HT1080 (cell line): ENCODE measurements around the gene NDUFS7. TPM values are rescaled to one million over a fixed set of nuclear protein-coding genes. Genes with fewer than 3 reads are reported as not detected.

Experiments
- DNase-seq: peaks from one replicate; pipeline ENCODE4 v3.0.0-alpha.2; 2015; ENCODE audit warnings: low read depth
- total RNA-seq: library from RNA; depleted of rRNA; stranded (reverse); fragments of >200 nt; shearing (Covaris generic); gene quantifications from 2 replicates; pipeline ENCODE4 v1.2.3, GENCODE V29; 2014

The NDUFS7 gene
- total RNA-seq, 1 experiment from 2014 or later = 101 TPM

DNA sequence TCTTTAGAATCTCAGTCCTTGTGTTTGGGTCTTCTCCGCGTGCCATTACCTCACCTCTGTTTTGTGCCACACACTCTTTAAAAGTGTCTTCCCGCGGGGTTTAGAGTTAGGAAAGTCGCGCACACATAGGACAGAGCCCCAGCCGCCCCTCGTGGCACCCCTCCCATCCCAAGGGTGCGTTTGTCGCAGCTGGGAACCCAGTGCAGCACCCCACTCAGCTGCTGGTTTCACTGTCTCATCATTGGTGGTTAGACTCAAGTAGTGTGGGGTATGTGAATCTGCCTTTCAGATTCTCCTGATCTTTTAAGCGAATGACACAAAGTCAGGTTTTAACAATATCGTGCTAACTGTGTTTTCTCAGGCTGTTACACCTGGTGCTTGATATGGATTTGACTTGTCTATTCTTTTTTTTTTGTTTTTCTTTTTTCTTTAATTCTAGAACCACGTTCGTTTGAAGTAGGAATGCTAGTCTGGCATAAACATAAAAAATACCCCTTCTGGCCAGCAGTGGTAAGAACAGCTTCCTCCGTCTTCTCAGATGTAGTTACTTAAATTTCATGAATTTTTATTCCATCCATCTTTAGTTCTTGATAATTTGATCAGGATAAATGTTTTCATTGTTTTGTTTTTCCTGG lies 19.5 kb upstream of the NDUFS7 start:
- no peak for DNase-seq

DNA sequence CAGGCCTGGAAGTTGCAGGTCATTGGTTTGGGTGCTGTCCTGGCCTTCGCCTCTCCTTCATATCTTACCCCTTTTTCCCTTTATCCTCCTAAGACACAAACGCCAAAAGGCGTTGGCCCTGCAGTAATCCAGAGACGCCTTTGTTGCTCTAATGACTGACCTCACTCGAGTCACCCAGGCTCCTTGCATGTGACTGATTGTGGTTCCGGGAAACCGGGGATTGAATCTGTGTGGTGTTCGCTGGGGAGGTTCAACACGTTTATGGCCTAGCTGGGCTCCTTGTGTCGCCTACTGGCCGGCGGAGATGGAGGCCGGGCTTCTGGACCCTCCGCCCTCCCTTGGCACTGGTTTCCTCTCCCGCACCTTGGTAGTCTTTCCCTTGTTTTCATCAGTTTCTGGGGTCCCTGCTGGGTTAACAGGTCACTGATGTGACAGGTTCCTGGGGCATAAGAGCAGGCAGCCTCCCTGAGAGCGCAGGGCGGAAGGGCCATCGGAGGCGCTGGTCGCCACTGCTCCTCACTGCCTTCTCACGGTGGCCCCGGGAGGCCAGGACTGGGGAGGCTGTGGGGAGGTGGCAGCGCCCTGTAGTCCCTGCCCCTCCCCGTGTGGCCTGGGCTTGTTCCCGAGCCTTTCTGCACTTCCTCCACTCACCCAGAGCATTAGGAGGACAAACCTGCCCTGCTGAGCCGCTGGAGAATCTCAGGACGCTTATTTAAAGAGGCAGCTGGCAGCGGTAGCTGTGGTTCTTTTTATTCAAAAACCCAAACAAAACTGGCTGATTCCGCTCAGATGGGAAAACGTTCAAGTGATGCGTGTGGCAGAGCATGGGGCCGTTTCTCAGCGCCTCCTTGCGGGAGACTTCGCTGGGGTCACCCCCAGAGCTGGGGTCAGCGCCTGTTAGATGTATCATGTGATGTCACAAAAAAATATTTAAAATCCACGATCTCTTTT lies 18.1 kb upstream of the NDUFS7 start:
- DNase-seq = no peak

DNA sequence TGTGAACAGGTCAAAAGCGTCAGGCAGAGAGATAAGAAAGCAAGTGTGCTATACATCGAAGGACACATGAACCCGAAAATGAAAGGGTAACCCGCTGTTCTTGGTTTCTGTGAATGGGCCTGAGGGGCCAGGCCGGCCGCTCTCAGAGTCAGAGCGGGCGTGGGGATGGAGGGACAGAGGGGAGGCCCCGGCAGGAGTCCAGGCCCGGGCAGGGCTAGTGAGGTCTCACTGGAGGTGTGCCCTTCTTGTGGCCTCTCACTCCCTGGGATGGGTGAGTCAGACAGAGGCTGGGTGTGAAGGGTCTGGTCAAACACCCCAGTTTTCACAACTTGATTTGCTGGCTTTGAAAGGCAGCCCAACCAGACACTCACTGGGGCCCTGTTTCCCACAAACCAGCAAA lies 17.4 kb upstream of the NDUFS7 start:
- DNase-seq = no peak

DNA sequence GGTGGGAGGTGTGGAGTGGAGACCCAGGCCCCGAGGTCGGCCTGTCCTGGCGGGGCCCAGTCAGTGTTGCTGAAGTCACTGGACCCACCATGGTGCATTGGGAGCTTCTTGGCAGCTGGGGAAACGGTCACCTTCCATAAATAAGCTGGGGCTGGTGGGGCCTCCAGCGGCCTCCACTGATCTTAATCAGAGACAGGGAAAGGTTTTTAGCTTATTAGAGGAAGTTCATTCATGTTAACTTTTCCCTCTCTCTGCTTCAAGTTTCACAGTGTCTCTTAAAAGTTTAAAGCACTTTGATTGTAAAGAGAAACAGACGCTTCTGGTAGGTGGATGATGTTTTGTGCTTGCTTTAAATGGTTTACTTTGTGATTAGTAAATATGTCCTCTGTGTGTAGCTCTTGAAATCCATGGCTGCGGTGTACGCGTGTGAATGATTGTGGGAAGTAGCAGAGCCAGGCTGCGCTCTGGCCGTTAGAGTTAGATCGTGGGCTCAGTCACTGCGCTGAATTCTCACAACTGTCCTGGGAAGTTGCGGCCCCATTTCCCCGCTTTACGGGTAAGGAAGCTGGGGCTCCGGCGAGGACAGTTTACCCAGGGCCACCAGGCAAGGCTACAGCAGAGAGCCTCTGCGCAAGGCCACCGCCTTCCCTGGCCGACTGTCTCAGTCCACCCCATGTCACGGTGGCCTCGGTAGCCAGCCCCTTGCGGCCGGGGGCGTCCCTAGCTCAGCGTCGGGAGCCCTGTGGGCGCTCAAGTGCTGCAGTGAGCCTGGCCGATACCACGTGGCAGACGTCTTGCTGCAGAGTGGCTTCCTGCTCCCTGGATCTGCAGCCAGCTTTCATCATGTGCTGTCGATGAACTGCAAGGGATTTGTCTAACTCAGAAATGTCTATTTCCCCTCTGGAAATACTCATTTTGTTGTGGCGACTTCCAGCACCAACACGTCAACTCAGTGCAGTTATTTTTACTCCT lies 16.5 kb upstream of the NDUFS7 start:
- no peak for DNase-seq

DNA sequence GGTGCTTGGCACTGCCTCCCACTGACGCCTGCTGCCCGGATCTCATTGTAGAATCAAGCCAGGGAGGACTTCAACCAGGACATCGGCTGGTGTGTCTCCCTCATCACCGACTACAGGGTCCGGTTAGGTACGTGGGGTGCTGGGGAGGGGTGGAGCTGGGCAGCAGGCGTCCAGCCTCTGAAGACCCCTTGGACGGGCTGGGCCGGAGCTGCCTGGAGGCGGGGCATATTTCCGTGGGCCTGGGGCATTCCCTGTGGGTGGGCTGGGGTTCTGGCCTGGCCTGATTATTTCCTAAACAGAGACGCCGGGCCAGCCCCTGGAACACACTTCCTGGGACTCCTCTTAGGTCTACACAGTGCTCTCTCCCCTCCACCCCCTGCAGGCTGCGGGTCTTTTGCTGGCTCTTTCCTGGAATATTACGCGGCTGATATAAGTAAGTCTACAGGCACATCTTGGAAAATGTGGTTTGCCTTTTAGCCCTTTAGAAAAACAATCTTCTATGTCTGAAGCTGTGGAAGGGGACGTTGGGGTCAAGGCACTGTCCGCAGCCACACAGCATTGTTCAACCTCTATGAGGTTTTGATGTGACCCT lies 14.4 kb upstream of the NDUFS7 start:
- DNase-seq = no peak

DNA sequence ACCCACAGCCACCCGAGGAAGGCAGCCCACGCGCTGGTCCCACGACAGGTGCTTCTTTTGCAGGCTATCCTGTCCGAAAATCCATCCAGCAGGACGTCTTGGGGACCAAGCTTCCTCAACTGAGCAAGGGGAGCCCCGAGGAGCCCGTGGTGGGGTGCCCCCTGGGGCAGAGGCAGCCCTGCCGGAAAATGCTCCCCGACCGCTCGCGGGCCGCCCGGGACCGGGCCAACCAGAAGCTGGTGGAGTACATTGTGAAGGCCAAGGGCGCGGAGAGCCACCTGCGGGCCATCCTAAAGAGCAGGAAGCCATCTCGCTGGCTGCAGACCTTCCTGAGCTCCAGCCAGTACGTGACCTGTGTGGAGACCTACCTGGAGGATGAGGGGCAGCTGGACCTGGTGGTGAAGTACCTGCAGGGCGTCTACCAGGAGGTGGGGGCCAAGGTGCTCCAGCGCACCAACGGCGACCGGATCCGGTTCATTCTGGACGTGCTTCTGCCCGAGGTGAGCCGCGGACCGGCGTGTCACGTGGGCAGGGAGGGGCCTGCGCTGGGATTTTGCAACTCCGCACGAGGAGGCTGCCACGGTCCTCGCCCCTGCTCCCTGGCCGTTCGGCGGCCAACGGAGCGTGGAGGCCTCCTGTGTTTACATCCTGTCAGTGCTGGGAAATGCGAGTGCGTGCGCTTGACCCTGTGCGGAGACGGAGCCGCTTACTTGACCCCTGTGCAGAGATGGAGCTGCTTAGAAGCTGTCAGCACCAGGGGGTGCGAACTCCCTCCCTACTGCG lies 12.9 kb upstream of the NDUFS7 start:
- DNase-seq = no peak

DNA sequence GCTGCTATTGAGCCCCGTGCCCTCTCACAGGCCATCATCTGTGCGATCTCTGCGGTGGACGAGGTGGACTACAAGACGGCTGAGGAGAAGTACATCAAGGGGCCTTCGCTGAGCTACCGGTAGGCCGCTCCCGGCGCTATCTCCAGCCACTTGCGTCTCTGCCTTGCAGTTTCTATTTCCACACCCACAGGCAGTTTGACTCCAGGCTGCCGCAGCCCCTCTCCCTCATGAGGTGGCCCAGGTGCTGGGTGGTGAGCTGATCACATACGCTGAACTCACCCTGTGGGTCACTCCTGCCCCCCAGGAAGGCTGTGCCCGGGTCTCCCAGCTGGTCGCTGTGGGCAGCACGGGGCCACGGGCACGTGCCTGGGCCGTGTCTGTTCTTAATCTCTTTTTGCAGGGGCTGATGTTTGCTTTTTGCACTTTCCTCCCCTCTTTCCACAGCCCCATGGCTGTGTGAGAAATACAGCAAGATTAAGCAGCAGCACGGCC lies 10.6 kb upstream of the NDUFS7 start:
- no peak for DNase-seq

DNA sequence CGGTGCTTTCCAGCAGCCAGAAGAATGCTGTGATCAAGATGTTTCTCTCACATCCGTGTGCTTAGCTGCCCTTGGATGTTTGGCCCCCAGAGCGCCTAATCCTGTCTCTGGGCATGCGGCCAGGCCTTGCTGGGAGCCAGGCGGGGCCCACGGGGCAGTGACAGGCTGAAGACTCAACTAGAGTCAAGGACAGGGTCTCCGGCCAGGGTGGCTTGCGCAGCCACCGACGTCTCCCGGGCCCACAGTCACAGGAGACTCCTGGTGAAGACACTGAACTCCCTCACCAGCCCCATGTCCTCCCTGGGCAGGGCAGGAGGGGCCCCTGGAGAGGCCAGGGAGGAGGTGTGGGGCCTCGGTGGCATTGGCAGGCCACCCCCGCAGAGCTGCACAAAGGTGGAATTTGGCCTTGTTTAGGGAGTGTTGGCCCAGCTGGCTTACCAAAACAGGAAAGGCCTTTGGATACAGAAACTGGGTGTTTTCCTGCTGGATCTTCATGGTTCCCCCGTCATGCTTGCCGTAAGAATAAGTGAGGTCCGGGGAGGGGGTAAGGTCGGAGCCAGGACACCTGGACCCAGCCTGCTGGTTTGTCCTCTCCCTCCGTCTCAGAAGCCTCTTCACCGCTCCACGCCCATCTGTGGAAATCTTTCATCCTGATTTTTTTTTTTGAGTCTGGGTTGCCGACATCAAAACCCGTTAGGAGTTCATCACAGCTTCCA lies 10.0 kb upstream of the NDUFS7 start:
- no peak for DNase-seq

DNA sequence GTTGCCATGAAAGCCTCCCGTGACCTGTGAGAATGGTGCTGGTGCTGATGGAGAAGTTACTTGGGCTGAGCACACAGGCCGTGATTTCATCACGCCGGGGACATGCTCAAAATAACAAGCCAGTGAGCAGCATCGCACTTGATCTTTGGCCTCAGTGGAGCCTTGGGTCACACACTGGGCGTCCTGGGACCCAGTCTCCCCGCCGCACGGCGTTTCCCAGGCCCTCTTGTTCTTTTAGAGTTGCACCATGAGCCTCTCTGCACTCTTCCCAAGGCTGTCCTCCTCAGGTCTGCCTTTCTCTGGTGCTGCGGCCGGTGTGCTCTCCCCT lies 9.5 kb upstream of the NDUFS7 start:
- no peak for DNase-seq

DNA sequence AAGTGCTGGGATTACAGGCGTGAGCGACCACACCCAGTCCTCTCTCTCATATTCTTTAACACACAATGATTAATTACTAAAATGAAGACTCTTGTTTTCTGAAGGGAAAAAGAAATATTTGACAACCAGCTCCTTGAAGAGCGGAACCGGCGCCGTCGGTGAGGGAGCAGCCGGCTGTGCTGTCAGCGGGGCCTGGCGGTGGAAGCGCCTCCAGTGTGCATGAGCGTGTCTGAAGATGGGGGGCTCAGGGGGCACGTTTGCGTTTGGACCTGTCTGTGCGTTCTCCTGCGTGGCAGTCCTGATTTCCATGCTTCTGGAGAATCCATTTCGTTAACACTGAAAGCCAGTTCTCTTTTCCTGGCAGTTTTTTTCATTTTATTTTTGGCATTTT lies 7.3 kb upstream of the NDUFS7 start:
- no peak for DNase-seq

DNA sequence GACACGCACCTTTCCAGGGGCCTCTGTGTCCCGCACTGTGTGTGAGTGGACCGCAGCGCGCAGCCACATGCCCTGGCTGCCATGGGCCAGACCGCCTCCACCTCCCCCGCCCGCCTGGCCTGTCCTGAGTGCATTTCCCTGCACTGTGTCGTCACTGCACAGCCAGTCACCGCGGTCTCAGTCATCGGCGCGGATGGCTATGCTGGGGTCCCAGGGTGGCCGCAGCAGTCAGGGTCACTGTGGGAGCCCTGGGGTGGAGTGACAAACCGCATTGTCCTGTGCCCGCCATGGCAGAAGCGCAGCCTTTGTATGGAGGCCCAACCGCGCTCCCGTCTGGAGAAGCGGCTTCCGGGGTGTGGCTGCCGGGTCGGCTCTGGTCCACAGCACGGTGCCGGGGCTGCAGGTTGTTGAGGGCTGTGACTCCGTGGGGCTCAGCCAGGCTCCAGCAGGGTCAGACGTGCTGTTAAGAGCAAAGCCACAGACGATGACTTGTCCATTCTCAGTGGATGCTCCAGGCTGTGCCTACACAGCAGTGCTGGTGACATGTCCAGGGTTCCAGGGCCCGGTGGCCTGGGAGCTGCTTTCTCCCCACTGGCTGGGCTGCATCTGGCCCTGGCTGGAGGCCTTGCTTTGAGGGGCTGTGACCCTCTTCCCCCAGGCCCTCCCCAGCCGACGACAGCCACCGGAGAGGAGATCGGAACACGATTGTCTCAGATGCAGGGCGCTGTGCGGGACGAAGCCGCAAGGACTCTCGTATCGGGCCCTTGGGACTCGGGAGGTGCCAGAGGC lies 6.3 kb upstream of the NDUFS7 start:
- no peak for DNase-seq

DNA sequence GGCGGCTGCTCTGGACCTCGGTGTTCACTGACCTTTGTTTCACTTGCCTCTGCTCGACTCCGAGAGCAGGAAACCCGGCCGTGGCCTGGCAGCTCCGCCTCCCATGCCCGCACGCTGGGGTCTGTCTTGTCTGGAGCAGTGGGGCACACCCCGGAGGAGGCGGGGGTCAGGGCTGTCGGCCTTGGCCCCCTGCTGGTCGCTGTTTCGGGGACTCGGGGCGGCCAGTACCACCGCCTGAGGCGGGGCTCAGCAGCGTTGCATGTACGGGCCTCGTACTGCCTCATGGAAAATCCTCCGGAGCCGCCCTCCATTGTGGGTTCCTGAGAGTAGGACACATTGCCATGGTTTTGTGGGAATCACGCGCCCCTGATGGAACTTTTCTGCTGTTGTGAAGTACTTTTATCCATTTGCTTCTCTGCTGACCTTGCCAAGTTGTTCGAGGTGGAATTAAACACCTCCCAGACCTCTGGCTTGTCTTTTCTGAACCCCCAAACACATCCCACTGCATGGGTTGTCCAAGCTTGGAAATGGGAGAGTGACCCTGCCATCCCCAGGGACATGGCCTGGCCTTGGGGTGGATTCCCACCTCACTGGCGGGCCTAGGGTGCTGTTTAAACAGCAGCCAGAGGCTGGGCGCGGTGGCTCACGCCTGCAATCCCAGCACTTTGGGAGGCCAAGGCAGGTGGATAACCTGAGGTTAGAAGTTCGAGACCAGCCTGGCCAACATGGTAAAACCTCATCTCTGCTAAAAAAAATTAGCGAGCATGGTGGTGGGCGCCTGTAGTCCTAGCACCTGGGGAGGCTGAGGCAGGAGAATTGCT lies 5.5 kb upstream of the NDUFS7 start:
- no peak for DNase-seq

DNA sequence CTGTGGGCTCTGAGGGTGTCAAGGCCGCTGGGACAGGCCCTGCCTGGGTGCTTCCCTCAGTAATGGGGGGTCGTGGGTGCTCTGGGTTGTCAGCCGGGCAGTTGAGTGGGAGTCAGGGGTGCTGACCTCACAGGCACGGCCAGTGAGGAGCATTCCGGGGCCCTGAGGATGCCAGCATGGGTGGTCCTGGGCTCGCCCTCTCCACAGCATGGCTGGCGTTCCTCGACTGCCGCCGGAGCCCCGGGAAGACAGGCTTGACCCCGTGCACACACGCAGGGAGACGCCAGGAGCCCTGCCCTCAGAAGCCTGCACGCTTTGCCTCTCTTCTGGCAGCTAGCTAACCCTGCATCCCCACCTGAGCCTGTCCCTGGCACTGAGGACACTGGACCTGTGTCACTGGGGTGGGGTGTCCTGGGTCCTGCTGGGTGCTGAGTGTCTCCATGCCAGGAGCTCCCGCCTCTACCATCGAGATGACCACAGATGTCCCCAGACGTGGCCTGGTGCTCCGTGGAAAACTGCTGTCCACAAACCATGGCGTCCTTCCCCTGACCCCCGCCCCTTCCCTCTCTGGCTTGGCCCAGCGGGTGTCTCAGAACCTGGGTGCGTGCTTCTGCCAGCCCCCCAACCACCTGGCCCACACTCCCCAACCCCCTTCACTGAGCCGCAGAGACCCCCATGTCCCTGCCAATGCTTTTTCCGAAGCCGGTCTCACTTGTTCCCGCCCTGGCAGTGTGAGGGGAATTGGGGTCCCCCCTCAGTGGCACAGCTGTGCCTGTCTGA lies 4.4 kb upstream of the NDUFS7 start:
- no peak for DNase-seq

DNA sequence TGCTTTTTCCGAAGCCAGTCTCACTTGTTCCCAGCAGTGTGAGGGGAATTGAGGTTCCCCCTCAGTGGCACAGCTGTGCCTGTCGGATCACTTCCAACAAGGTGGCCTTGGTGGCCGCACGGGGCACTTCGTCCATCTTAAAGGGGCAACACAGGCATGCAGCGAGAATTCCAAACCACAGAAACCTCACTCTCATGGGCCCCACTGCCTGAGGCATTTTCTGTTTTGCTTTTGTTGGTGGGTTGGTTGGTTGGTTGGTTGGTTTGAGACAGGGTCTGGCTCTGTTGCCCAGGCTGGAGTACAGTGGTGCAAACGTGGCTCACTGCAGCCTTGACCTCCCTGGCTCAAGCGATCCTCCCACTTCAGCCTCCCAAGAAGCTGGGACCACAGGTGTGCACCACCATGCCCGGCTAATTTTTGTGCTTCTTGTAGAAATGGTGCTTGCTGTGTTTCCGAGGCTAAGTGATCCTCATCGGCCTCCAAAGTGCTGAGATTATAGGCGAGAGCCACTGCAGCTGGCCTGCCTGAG lies 3.7 kb upstream of the NDUFS7 start:
- no peak for DNase-seq

DNA sequence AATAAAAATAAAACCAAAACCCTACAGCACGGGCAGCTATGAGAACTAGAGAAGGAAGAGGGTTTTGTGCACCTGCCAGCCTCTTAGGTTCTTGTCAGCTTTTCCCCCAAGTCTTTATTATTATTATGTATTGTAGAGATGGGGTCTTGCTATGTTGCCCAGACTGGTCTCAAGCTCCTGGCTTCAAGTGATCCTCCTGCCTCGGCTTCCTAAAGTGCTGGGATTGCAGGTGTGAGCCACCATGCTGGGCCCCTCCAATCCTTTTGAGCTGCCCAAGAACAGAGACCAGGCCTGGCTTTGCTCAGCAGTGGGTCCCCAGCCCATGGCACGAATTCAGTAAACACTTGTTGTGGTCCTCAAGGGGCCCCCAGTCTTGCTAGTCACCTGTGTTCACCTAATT lies 1.5 kb upstream of the NDUFS7 start:
- DNase-seq = no peak

DNA sequence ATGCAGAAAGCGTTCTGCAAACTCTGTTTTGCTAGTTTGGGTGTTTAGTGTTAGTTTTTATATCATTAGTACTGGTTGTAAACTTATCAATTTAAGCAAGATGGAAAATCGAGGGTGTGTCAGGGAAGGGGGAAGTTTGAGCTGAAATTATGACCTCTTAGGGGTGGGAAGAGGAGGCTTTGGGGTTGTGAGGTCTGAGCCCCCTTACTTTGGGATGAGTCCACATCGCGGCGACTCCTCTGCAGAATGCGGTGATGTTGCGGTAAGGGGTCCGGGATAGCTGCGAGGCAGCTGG lies 743 bp upstream of the NDUFS7 start:
- no peak for DNase-seq

DNA sequence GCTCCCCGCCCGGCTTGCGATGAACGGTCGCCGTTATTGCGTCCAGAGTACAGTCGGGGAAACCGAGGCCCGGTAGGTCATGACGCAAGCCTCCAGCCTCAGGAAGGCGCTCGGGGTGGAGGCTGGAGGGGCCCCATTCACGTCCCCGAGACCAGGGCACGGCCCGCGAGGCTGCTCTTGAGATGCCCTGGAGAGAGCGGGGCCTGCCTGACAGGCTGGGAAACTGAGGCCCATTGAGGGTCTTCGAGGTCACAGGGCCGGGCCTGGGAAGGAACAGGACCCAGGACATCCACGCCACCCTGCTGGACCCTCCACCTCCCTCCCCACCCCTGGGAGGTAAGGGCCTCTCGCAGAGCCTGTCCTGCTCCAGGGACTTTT lies 367 bp downstream of the NDUFS7 start:
- DNase-seq = no peak
